GM18868 (cell line): Measurements from ENCODE around the gene METTL16.
"Not testable (repeated sequence)": the region's sequence is repeated elsewhere in the genome, so short reads cannot be mapped to it uniquely, and the experiment has no call there.

Source experiments
- ATAC-seq: cut with Tn5 transposase; IDR thresholded peaks from one replicate; pipeline ENCODE4 v1.9.1; 2021; ENCODE audit warnings: mild to moderate bottlenecking, moderate library complexity; ENCODE audit not compliant: unreplicated experiment

The METTL16 gene

DNA sequence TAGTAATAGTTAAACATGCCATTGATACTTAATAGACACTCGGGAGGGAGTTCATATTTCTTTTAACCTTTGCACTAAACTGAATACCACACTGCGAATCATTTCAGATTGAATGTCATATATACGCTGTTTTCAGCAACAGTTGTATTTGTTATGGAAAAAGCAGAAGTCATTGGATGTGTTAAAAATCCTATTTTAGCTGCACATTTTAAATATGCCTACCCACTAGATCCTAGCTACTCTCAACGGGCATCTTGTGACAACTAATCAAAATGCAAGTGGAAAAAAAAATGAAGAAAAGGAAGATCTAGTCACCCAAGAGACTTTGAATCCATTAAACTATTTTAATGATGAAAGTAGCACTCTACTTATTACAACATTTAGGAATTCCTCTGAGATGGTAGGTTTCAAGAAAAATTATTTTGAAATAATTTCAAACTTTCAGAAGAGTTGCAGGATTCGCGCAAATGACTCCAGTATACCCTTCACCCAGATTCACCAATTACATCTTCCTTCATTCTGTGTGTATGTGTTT, 59.4 kb downstream of the METTL16 start:
- ATAC-seq, result no peak

DNA sequence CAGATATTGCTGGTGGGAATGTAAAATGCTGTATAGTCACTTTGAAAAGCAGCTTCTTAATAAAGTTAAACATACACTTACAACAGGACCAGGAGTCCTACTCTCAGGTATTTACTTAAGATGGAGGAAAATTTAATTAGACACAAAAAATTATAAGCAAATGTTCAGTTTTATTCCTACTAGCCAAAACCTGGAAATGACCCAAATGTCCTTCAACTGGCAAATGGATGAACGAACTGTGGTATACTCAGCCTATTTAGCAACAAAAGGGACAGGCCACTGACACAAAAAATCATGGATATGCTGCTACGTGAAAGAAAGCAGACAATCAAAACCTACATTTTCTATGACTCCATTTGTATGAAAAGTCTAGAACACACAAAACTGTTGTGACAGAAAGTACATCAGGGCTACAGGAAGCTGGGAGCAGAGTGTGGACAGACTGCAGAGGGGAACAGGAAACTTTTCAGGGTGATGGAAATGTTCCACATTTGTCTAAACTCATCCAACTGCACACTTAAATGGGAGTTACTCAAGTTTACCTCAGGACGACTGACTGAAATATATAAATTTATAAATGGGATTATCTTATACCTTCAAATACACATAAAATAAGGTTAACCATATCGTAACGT, 61.6 kb downstream of the METTL16 start:
- no peak for ATAC-seq

- no peak for ATAC-seq
Observed at GRCh38 chr17:2449486-2449885, 62.2 kb downstream of the METTL16 start.

DNA sequence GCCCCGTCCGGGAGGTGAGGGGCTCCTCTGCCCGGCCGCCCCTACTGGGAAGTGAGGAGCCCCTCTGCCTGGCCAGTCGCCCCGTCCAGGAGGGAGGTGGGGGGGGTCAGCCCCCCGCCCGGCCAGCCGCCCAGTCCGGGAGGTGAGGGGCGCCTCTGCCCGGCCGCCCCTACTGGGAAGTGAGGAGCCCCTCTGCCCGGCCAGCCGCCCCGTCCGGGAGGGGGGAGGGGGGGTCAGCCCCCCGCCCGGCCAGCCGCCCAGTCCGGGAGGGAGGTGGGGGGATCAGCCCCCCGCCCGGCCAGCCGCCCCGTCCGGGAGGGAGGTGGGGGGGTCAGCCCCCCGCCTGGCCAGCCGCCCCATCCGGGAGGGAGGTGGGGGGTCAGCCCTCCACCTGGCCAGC, 64.2 kb downstream of the METTL16 start:
- not testable (repeated sequence) for ATAC-seq

- ATAC-seq, result no peak
Observed at GRCh38 chr17:2445638-2446037, 66.0 kb downstream of the METTL16 start.

DNA sequence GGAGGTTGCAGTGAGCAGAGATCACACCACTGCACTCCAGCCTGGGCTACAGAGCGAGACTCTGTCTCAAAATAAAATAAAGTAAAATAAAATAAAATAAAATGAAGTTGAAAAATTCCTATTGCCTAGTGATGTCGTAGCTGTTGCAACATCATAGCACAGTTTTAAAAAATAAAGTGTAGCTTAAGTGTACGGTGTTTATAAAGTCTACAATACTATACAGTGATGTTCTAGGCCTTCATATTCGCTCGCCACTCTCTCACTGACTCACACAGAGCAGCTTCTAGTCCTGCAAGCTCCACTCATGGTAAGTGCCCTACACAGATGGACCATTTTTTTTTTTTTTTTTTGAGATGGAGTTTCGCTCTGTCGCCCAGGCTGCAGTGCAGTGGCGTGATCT, 67.3 kb downstream of the METTL16 start:
- ATAC-seq, result no peak

DNA sequence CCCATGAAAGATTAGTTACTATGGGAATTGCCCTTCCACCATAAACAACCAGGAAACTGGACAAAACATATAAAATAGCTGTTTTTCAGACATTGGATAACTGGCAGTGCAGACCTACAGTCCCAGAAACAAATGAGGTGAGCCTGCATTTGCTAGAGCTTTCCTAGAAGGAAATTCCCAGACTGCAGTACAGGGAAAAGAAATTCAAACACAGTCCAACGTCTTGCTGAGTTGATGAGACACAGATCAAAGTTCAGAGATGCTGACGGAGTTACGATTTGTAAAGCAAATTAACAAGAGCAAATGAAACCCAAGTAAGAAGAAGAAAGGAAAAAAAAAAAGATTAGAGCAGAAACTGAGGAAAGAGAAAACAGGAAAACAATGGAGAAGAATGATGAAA, 69.5 kb downstream of the METTL16 start:
- ATAC-seq, result no peak

DNA sequence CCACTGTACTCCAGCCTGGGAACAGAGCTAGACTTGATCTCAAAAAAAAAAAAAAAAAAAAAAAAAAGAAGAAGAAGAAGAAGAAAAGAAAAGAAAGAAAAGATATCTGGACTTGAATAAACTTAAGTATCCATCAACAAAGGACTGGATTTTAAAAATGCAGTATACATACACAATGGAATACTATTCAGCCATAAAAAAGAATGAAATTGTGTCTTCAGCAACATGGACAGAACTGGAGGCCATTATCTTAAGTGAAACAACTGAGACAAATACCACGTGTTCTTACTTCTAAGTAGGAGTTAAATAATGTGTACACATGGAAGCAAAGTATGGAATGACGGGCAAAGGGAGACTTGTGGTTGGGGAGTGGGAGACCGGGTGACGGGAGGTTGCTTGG, 70.8 kb downstream of the METTL16 start:
- no peak for ATAC-seq

- ATAC-seq, result not testable (repeated sequence)
Observed at GRCh38 chr17:2439997-2440396, 71.7 kb downstream of the METTL16 start.

DNA sequence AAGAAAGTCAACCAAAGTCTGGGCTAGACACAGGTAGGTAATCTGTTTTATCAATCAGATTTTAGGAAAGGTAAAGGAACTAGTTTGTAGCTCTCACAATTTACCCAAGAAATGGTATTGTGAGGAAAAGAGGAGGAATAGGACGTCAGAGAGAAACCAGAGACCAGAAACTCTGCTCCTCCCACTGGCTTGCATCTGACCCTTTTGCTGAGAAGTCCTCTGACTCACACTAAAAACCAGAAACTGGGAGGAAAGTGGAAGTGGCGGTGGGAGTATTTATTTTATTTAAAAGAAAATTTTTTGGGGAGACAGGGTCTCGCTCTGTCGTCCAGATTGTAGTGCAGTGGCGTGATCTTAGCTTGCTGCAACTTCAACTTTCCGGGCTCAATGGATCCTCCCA, 72.9 kb downstream of the METTL16 start:
- ATAC-seq, result no peak

GRCh38 chr17:2436316-2436905, 75.3 kb downstream of the METTL16 start:
- ATAC-seq, result no peak

- no peak for ATAC-seq
Observed at GRCh38 chr17:2435862-2436261, 75.8 kb downstream of the METTL16 start.

DNA sequence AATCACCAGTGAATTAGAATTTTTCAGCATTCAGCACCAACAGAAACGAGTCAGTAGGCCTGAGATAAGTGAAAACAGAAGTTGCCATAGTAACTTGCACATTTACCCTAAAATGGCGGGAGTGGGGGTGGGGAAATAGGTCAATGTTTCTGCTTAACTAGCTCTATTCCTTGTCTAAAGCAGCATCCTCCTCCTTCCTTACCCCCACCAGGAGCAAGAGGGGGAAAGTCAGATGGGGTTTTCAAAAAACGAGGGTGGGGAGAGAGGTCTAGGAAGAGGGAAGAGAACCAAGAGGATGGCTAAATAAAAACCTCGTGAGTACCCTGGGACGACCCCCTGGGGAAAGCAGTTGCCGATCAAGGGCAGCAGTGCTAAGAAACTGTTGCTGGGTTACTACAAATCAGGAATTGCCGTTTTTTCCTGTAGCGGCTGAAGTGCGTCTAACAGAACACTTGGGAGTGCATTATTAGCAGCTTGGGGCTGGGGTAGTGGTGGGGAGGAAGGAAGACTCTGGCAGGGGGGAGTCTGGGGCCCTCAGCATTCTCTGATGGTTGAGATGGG, 76.4 kb downstream of the METTL16 start:
- ATAC-seq, result no peak

GRCh38 chr17:2433696-2434095, 78.0 kb downstream of the METTL16 start:
- ATAC-seq, result no peak

GRCh38 chr17:2427910-2428309, 83.8 kb downstream of the METTL16 start:
- ATAC-seq, result no peak

GRCh38 chr17:2427215-2427614, 84.5 kb downstream of the METTL16 start:
- no peak for ATAC-seq

- no peak for ATAC-seq
Observed at GRCh38 chr17:2423271-2423670, 88.4 kb downstream of the METTL16 start.

DNA sequence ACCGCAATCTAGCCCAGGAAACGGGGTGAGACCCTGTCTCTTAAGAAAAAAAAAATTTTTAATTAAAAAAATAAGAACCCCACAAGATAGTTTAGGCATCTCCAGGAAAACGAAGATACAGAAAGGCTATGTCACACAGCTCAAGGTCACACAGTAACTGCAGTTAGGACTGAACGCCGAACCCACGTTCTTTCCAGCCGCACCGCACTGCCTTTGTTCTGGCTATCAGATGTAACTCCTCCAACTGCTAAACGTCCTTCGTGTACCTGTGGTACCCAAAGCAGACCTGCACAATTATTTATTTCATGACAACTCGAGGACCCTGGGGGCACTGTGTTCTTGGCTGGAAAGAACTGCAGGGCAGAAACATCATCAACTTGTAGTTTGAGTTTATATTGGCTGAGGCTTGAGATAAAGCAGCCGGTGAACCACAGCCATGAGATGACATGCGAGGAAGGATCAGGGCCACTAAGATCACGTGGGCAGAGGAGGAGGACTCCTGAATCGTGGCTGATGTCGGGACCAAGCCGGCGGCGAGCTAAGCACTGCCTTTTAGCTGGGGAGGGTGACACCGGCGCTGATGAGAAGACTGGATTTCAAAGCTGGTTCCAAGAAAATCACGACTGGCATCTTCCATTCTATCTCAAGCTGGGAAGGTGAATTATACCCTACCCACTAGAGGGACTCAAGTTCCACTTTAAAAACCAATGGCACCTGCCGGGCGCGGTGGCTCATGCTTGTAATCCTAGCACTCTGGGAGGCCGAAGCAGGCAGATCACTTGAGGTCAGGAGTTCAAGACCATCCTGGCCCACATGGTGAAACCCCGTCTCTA, 90.2 kb downstream of the METTL16 start:
- ATAC-seq, result no peak

DNA sequence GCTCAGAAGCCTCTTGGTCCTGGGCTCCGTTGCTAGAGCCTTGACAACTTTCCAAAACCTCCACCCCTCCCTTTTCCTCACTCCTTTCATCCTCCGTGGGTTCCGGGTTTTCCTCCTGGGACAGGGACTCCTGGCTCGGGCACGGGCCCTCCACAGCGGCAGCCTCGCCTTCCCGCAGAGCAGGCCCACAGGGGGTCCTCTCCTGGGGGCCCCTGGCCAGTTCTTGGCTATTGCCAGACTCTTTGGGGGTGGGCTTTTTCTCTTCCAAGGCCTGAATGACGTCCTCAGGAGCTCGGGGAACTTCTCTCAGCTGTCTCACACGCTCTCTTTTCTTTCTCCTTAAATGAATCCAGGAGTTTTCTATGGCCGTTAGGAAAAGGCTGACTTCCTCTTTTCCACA, 91.5 kb downstream of the METTL16 start:
- no peak for ATAC-seq

- no peak for ATAC-seq
Observed at GRCh38 chr17:2419486-2419885, 92.2 kb downstream of the METTL16 start.

- no peak for ATAC-seq
Observed at GRCh38 chr17:2418572-2418971, 93.1 kb downstream of the METTL16 start.
